CD4-positive, alpha-beta T cell (primary cell): ENCODE results near the gene OST4. TPM values are rescaled to one million over a fixed set of nuclear protein-coding genes. Genes with fewer than 3 reads are reported as not detected.
A peak's percentile ranks its signal among the peaks of the same experiment; 100 is the strongest.

Experiments used
- ATAC-seq: fragments of 200-7000 bp; cut with Tn5 transposase; one replicate; pipeline ENCODE4 v1.10.0; 2022; ENCODE audit warnings: mild to moderate bottlenecking; ENCODE audit not compliant: poor library complexity
- CTCF ChIA-PET: fragments of 350-600 bp; sonication (Branson Sonifier 250); formaldehyde crosslinking; loops from one replicate; lab custom pipeline; 2021; ENCODE audit warnings: antibody characterized with exemption, inconsistent platforms; lab: Charles Lee
- POLR2A ChIA-PET: fragments of 350-600 bp; sonication (Branson Sonifier 250); formaldehyde crosslinking; loops from one replicate; lab custom pipeline; 2021; ENCODE audit warnings: antibody characterized with exemption, inconsistent platforms; lab: Charles Lee
- DNase-seq, 14 experiments: peaks; one replicate each; pipeline ENCODE4 v3.0.0-alpha.2; 2013 to 2020; ENCODE audit warnings: mixed read lengths in 2 of 14
- H3K27ac ChIP-seq, 2 donors: one replicate each; pipeline versions ENCODE4 v1.5.1 to v1.7.0; 2013; ENCODE audit warnings: low read length in 2 of 2, low read depth in 1 of 2, mild to moderate bottlenecking in 1 of 2
- H3K27me3 ChIP-seq, 2 experiments: 1 replicate in 1 of 2; 2 replicates in 1 of 2; pipeline versions ENCODE4 v1.6.1 to v1.7.0; 2013; ENCODE audit warnings: low read length in 2 of 2, control low read depth in 1 of 2, mild to moderate bottlenecking in 1 of 2, moderate library complexity in 1 of 2; ENCODE audit not compliant: insufficient read depth in 2 of 2, control insufficient read depth in 1 of 2
- H3K36me3 ChIP-seq: one replicate; pipeline ENCODE4 v1.6.1; 2013; ENCODE audit warnings: low read length, control low read depth; ENCODE audit not compliant: insufficient read depth
- H3K4me1 ChIP-seq: one replicate; pipeline ENCODE4 v1.6.1; 2013; ENCODE audit warnings: low read length, control low read depth; ENCODE audit not compliant: insufficient read depth
- H3K4me3 ChIP-seq: one replicate; pipeline ENCODE4 v1.5.1; 2013; ENCODE audit warnings: mild to moderate bottlenecking, low read length, moderate library complexity
- H3K9me3 ChIP-seq, 2 experiments: 1 replicate in 1 of 2; 2 replicates in 1 of 2; pipeline versions ENCODE4 v1.6.1 to v1.7.0; 2013; ENCODE audit warnings: low read length in 2 of 2, mild to moderate bottlenecking in 2 of 2, control low read depth in 1 of 2, moderate library complexity in 1 of 2; ENCODE audit not compliant: control insufficient read depth in 1 of 2, insufficient read depth in 1 of 2
- H3K27ac Mint-ChIP-seq: one replicate; pipeline ENCODE4 v1.8.0; 2020; ENCODE audit warnings: mixed read lengths
- H3K27me3 Mint-ChIP-seq: one replicate; pipeline ENCODE4 v1.8.0; 2021; ENCODE audit warnings: mixed read lengths
- H3K36me3 Mint-ChIP-seq: one replicate; pipeline ENCODE4 v1.8.0; 2021; ENCODE audit warnings: low read depth, mixed read lengths
- H3K4me1 Mint-ChIP-seq: one replicate; pipeline ENCODE4 v1.8.0; 2021; ENCODE audit warnings: low read depth, mixed read lengths
- H3K4me3 Mint-ChIP-seq: one replicate; pipeline ENCODE4 v1.8.0; 2020; ENCODE audit warnings: mild to moderate bottlenecking, mixed read lengths
- H3K9me3 Mint-ChIP-seq: one replicate; pipeline ENCODE4 v1.8.0; 2020; ENCODE audit warnings: mixed read lengths
- CTCF ChIP-seq: fragments of 200-600 bp; IDR thresholded peaks from one replicate; pipeline ENCODE4 v1.8.0; 2022; ENCODE audit warnings: antibody characterized with exemption, mild to moderate bottlenecking
- intact Hi-C, 2 experiments: fragments of 100-400 bp; cut with DNase I in 1 of 2; cut with micrococcal nuclease in 1 of 2; formaldehyde crosslinking; loops; one replicate each; pipeline versions ENCODE4 v1.15.1 to v1.9.0; 2023 to 2025; cut with DNase I, micrococcal nuclease
- total RNA-seq, 174 experiments: library from RNA in 2 of 174; stranded (reverse) in 2 of 174; gene quantifications; one replicate each; pipeline ENCODE4 v1.2.3 and lab custom pipeline; 2021 to 2026

The OST4 gene
- total RNA-seq, 2 experiments from 2014 or later: 232 to 254 TPM

- no peak for TF ChIP-seq CTCF
- H3K27me3 ChIP-seq: no peaks in the 10 kb centered on the region
- intact Hi-C loops: loop anchor here in 1 of 2 experiments (5.0 kb wide), 2 partner anchors 122 to 288 kb away; partner anchors contain the start of genes EIF2B4 and SNX17
- no peak overlapping the region for H3K4me3 ChIP-seq
- no peaks in the 10 kb centered on the region for H3K36me3 Mint-ChIP-seq
- H3K27me3 Mint-ChIP-seq: no peaks in the 10 kb centered on the region
- ATAC-seq: no peak
- CTCF ChIA-PET: interaction anchor here (1.5 kb wide), 1 partner anchor 33 kb away, joined by 4 read pairs; the partner anchor contains the start of gene AGBL5
- H3K27ac Mint-ChIP-seq: peak overlapping the region; percentile 35
- peak overlapping the region; percentile 91 for H3K4me3 Mint-ChIP-seq
- H3K27ac ChIP-seq: no peak overlapping the region
- POLR2A ChIA-PET: interaction anchor here (9.9 to 10.2 kb wide), 2 partner anchors 14 to 33 kb away, joined by 113 to 161 read pairs; partner anchors contain the start of genes AGBL5 and OST4
- peaks cover 34% of the 10 kb centered on the region for H3K4me1 Mint-ChIP-seq
- DNase-seq: no peak
- H3K36me3 ChIP-seq: no peaks in the 10 kb centered on the region
- H3K4me1 ChIP-seq: peaks cover 60% of the 10 kb centered on the region
- H3K9me3 ChIP-seq: no peaks in the 10 kb centered on the region
- H3K9me3 Mint-ChIP-seq: no peaks in the 10 kb centered on the region
Measured at GRCh38 chr2:27084297-27085061, 13.0 kb upstream of the OST4 start.

- no peak overlapping the region for H3K27ac ChIP-seq
- peaks cover 34% of the 10 kb centered on the region for H3K4me1 Mint-ChIP-seq
- no peak for TF ChIP-seq CTCF
- no peaks in the 10 kb centered on the region for H3K36me3 Mint-ChIP-seq
- no peak for ATAC-seq
- H3K27me3 Mint-ChIP-seq: no peaks in the 10 kb centered on the region
- peak overlapping the region; percentile 54 for H3K4me3 Mint-ChIP-seq
- H3K9me3 ChIP-seq: no peaks in the 10 kb centered on the region
- no peaks in the 10 kb centered on the region for H3K9me3 Mint-ChIP-seq
- H3K4me3 ChIP-seq: no peak overlapping the region
- H3K4me1 ChIP-seq: peaks cover 55% of the 10 kb centered on the region
- intact Hi-C loops: no loop called here
- ChIA-PET POLR2A (interaction anchor here (2.6 to 10.2 kb wide), 3 partner anchors 13 to 128 kb away, joined by 11 to 161 read pairs (median 113); partner anchors contain the start of genes AGBL5, ATRAID, OST4 and SLC5A6), CTCF (no interaction called here)
- DNase-seq: no peak
- no peaks in the 10 kb centered on the region for H3K27me3 ChIP-seq
- no peaks in the 10 kb centered on the region for H3K36me3 ChIP-seq
- no peak overlapping the region for H3K27ac Mint-ChIP-seq
Measured at GRCh38 chr2:27083410-27084296, 12.2 kb upstream of the OST4 start.

- ChIA-PET POLR2A (interaction anchor here (2.0 to 10.2 kb wide), 5 partner anchors 8 to 129 kb away, joined by 5 to 161 read pairs (median 11); partner anchors contain the start of genes ABHD1, AGBL5, ATRAID and OST4), CTCF (no interaction called here)
- Mint-ChIP-seq H3K27ac (no peak overlapping the region), H3K4me3 (no peak overlapping the region), H3K9me3 (no peaks in the 10 kb centered on the region), H3K4me1 (peaks cover 34% of the 10 kb centered on the region), H3K36me3 (no peaks in the 10 kb centered on the region), H3K27me3 (no peaks in the 10 kb centered on the region)
- no peak for TF ChIP-seq CTCF
- intact Hi-C loops: no loop called here
- DNase-seq (no peak), ATAC-seq (no peak)
- Histone ChIP-seq H3K4me3 (no peak overlapping the region), H3K27me3 (no peaks in the 10 kb centered on the region), H3K27ac (no peak overlapping the region), H3K36me3 (no peaks in the 10 kb centered on the region), H3K4me1 (peaks cover 49% of the 10 kb centered on the region), H3K9me3 (no peaks in the 10 kb centered on the region)
Measured at GRCh38 chr2:27082773-27083409, 11.4 kb upstream of the OST4 start.
